ENCODE data around the gene RPL9. TPM values are rescaled to one million over a fixed set of nuclear protein-coding genes. Genes with fewer than 3 reads are reported as not detected.

The RPL9 gene
- total and polyA plus RNA-seq, 2 of the 8 experiments (the other 6 are each of a cell fraction or from before 2014, with no cell fraction given): 1,161 to 1,184 TPM

DNA sequence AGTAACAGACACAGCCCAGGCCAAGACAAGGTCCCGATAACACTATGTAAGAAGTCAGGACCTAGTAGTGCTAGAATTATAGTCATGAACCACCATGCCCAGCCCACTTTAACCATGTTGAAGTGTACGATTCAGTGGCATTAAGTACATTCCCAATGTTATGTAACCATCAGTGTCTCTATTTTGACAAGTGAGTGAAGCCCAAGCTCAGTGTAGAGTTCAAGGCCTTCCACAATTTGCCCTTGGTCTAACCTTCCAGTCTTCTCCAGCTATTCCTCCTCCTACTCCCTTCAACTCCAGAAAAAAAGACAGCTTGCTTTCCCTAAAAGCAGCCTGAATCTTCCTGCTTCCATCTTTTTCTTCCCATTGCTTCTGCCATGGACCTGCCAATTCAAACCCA is 31.6 kb upstream of the RPL9 start:
- no peak overlapping the region for H3K14ac ChIP-seq (ENCODE audit: insufficient read length)
- no peaks in the 10 kb centered on the region for H3K27me3 ChIP-seq (replicated peaks in 1 of 4; ENCODE audit: control insufficient read depth in 3 of 4, extremely low read depth in 1 of 4, insufficient read depth in 3 of 4, low read length in 3 of 4)
- 96% methylated on average over 2 of the region's 2 CpGs; no CpG with 5 or more reads in 1 of the 2 experiments for WGBS, 2 experiments (ENCODE audit: extremely low coverage in 1 of 2, insufficient coverage in 1 of 2, insufficient read length in 1 of 2, insufficient replicate concordance in 2 of 2, low coverage in 1 of 2, low lambda C conversion rate in 2 of 2, missing lambda C conversion rate in 1 of 2)
- H3K9ac ChIP-seq (replicated peaks in 1 of 4; ENCODE audit: extremely low read depth in 1 of 4, low read depth in 3 of 4, low read length in 3 of 4): no peak overlapping the region
- no peak overlapping the region for H3K4me2 ChIP-seq (ENCODE audit: insufficient read depth in 1 of 2, low read depth in 2 of 2, low read length in 2 of 2)
- H3K56ac ChIP-seq (replicated peaks; ENCODE audit: insufficient read length, low read depth, low read length): no peak overlapping the region
- no peaks in the 10 kb centered on the region for H3K36me3 ChIP-seq (ENCODE audit: control insufficient read depth in 2 of 4, insufficient read depth in 4 of 4, low read length in 3 of 4)
- no peak overlapping the region for H2BK12ac ChIP-seq (ENCODE audit: low read depth, low read length)
- no peak overlapping the region for H3K18ac ChIP-seq (ENCODE audit: extremely low read depth, low read length)
- H2BK5ac ChIP-seq (ENCODE audit: low read depth, low read length): no peak overlapping the region
- ChIA-PET POLR2A (ENCODE audit: partially characterized antibody) (interaction anchor here (1.0 to 2.0 kb wide), 2 partner anchors 32 to 34 kb away, joined by 3 to 6 read pairs; partner anchors contain the start of genes LIAS and RPL9), CTCF (ENCODE audit: partially characterized antibody) (interaction anchor here (1.0 kb wide), 1 partner anchor 12 kb away, joined by 3 read pairs; no protein-coding TSS in a partner anchor)
- H4K8ac ChIP-seq (ENCODE audit: extremely low read depth, insufficient read depth, low read length): no peak overlapping the region
- no peak overlapping the region for H2BK15ac ChIP-seq (ENCODE audit: low read length)
- DNase-seq (ENCODE audit: low read depth in 1 of 2, low spot score in 2 of 2) (no peak), FAIRE-seq (no peak)
- H3K79me2 ChIP-seq (ENCODE audit: control insufficient read depth in 1 of 2, insufficient read depth in 2 of 2, low read length in 2 of 2): no peaks in the 10 kb centered on the region
- H3K9me3 ChIP-seq (ENCODE audit: insufficient read depth in 2 of 2, low read depth in 1 of 2, low read length in 1 of 2): no peaks in the 10 kb centered on the region
- no peak overlapping the region for H3K23ac ChIP-seq (ENCODE audit: insufficient read length)
- no peak overlapping the region for H3K27ac ChIP-seq (ENCODE audit: low read depth, low read length)
- H2AFZ ChIP-seq (ENCODE audit: low read length): no peak overlapping the region
- no peak overlapping the region for H3K4ac ChIP-seq (replicated peaks; ENCODE audit: insufficient read length, low read depth, low read length)
- no peaks in the 10 kb centered on the region for H3K4me1 ChIP-seq (replicated peaks in 1 of 4; ENCODE audit: control insufficient read depth in 3 of 4, insufficient read depth in 4 of 4, low read length in 3 of 4)
- no peak overlapping the region for H4K5ac ChIP-seq (ENCODE audit: insufficient read length, low read depth, low read length)
- H2BK120ac ChIP-seq (replicated peaks; ENCODE audit: low read depth, low read length): no peak overlapping the region
- 0 out of 2 replicates have a peak, but pooled peaks cover 1% of the 10 kb centered on the region for H3K23me2 ChIP-seq (ENCODE audit: low read depth, low read length)
- no peaks in the 10 kb centered on the region for H4K20me1 ChIP-seq (replicated peaks in 1 of 2; ENCODE audit: control insufficient read depth in 1 of 2, insufficient read depth in 2 of 2, low read length in 2 of 2)
- no peak overlapping the region for H2BK20ac ChIP-seq (ENCODE audit: low read length)
- no peaks in the 10 kb centered on the region for H3K79me1 ChIP-seq (ENCODE audit: low read depth, low read length)
- no peak overlapping the region for H2AK5ac ChIP-seq (ENCODE audit: low read depth, low read length)
- no peak overlapping the region for H4K91ac ChIP-seq (replicated peaks; ENCODE audit: insufficient read length, low read length)
- H3K4me3 ChIP-seq (ENCODE audit: extremely low read depth in 1 of 4, insufficient read depth in 2 of 4, low read depth in 3 of 4, low read length in 4 of 4): no peak overlapping the region
- TF ChIP-seq EZH2 (IDR thresholded peaks at IDR 0.05; ENCODE audit: low read depth, low read length, severe bottlenecking) (no peak), TAF1 (IDR thresholded peaks at IDR 0.05; ENCODE audit: low read depth, low read length) (no peak), CHD2 (IDR thresholded peaks at IDR 0.05; ENCODE audit: low read length) (no peak), SIN3A (conservative IDR thresholded peaks at IDR 0.05 in 1 of 2, IDR thresholded peaks at IDR 0.05 in 1 of 2; ENCODE audit: low read depth in 1 of 2, low read length in 2 of 2) (no peak), GABPA (IDR thresholded peaks at IDR 0.05; ENCODE audit: borderline replicate concordance, insufficient read depth, low read length) (no peak), RBBP5 (IDR thresholded peaks at IDR 0.05; ENCODE audit: borderline replicate concordance, low read depth, low read length) (no peak), SP1 (IDR thresholded peaks at IDR 0.05; ENCODE audit: low read depth, low read length) (no peak), CTBP2 (IDR thresholded peaks at IDR 0.05; ENCODE audit: borderline replicate concordance, insufficient read depth, insufficient read length, low read length) (no peak), JUND (IDR thresholded peaks at IDR 0.05; ENCODE audit: low read length) (no peak), SRF (IDR thresholded peaks at IDR 0.05; ENCODE audit: low read depth, low read length) (no peak), TAF7 (optimal IDR thresholded peaks at IDR 0.05; ENCODE audit: borderline replicate concordance, low read depth, low read length) (no peak), PHF8 (conservative IDR thresholded peaks at IDR 0.05; ENCODE audit: low read depth, low read length) (no peak), EGR1 (IDR thresholded peaks at IDR 0.05; ENCODE audit: borderline replicate concordance, low read depth, low read length) (no peak), BRCA1 (IDR thresholded peaks at IDR 0.05; ENCODE audit: low read depth, low read length) (no peak)

Data from H1 (cell line).